PFSK-1 (cell line): ENCODE data around the gene KPNA2.

Experiments
- FOXP2 ChIP-seq: optimal IDR thresholded peaks from 2 replicates; pipeline ENCODE3; 2011; ENCODE audit warnings: borderline replicate concordance, control low read depth, inconsistent platforms; ENCODE audit not compliant: insufficient read depth; ENCODE audit errors: extremely low read length, extremely low read depth
- POLR2AphosphoS5 ChIP-seq: IDR thresholded peaks from 2 replicates; pipeline ENCODE4 v1.6.1; 2012; ENCODE audit warnings: low read depth, mild to moderate bottlenecking, control low read depth, low read length, moderate library complexity
- SIN3A ChIP-seq: IDR thresholded peaks from 2 replicates; pipeline ENCODE4 v1.6.1; 2012; ENCODE audit warnings: mild to moderate bottlenecking, low read length, moderate library complexity, borderline replicate concordance; ENCODE audit not compliant: insufficient read depth
- TAF1 ChIP-seq: IDR thresholded peaks from 2 replicates; pipeline ENCODE4 v1.6.1; 2012; ENCODE audit warnings: low read length, control low read depth, borderline replicate concordance; ENCODE audit not compliant: insufficient read depth
- TF ChIP-seq, protein P1 (sequence below), 2 experiments: IDR thresholded peaks; 2 replicates each; pipeline versions ENCODE4 v1.6.1 to v1.8.0; 2011 to 2012; ENCODE audit warnings: low read depth in 2 of 2, low read length in 2 of 2, control low read depth in 1 of 2, inconsistent platforms in 1 of 2, mild to moderate bottlenecking in 1 of 2, moderate library complexity in 1 of 2; ENCODE audit not compliant: insufficient read depth in 1 of 2

The KPNA2 gene

DNA sequence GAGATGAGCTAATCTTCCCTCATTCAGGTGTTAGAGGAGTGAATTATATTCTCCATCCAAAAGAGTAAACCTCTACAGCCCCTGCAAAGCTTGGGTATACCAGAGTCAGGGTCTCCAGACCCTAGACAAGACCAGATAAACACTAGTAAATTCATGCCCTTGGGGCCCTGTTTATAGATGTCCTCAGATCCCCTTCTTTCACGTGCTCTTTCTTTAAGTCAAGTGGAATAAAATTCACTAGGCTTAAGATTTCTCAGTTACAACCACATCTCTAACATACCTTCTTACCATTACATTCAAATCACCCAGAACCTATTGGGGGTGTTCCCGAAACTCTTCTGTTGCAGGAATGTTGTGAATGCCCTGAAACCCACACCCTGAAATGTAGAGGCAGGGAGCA, 37.1 kb upstream of the KPNA2 start:
- TF ChIP-seq POLR2AphosphoS5 (no peak), FOXP2 (no peak), SIN3A (no peak), TAF1 (no peak)
- TF ChIP-seq, protein P1, sequence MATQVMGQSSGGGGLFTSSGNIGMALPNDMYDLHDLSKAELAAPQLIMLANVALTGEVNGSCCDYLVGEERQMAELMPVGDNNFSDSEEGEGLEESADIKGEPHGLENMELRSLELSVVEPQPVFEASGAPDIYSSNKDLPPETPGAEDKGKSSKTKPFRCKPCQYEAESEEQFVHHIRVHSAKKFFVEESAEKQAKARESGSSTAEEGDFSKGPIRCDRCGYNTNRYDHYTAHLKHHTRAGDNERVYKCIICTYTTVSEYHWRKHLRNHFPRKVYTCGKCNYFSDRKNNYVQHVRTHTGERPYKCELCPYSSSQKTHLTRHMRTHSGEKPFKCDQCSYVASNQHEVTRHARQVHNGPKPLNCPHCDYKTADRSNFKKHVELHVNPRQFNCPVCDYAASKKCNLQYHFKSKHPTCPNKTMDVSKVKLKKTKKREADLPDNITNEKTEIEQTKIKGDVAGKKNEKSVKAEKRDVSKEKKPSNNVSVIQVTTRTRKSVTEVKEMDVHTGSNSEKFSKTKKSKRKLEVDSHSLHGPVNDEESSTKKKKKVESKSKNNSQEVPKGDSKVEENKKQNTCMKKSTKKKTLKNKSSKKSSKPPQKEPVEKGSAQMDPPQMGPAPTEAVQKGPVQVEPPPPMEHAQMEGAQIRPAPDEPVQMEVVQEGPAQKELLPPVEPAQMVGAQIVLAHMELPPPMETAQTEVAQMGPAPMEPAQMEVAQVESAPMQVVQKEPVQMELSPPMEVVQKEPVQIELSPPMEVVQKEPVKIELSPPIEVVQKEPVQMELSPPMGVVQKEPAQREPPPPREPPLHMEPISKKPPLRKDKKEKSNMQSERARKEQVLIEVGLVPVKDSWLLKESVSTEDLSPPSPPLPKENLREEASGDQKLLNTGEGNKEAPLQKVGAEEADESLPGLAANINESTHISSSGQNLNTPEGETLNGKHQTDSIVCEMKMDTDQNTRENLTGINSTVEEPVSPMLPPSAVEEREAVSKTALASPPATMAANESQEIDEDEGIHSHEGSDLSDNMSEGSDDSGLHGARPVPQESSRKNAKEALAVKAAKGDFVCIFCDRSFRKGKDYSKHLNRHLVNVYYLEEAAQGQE (IDR thresholded peaks at IDR 0.05; ENCODE audit: insufficient read depth in 1 of 2, low read depth in 2 of 2, low read length in 2 of 2), result no peak

DNA sequence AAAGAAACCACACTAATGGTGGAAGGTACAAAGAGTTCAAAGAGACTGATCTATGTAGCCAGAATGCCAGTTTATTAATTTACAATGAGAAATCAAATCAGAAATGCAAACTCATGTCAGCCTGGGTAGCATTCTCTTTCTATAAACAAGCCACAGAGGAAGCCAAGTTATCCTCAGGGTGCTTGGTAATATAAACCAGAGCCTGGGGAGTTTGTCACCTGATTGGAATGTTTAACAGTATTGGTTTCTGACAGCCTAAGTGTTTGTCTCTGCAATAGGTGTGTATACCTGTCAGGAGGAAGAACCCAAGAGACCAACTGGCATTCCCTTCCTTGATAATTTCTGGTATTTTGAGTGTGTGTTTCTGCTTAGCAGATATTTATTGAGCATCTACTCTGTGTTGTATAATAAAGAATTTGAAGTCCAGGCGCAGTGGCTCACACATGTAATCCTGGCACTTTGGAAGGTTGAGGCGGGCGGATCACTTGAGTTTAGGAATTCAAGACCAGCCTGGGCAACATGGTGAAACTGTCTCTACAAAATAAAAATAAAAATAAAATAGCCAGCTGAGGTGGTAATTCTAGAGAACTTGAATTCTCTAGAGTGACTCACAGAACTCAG, 36.1 kb upstream of the KPNA2 start:
- TF ChIP-seq, protein P1 (IDR thresholded peaks at IDR 0.05; ENCODE audit: insufficient read depth in 1 of 2, low read depth in 2 of 2, low read length in 2 of 2), result no peak
- TF ChIP-seq FOXP2 (no peak), SIN3A (no peak), TAF1 (no peak), POLR2AphosphoS5 (no peak)

DNA sequence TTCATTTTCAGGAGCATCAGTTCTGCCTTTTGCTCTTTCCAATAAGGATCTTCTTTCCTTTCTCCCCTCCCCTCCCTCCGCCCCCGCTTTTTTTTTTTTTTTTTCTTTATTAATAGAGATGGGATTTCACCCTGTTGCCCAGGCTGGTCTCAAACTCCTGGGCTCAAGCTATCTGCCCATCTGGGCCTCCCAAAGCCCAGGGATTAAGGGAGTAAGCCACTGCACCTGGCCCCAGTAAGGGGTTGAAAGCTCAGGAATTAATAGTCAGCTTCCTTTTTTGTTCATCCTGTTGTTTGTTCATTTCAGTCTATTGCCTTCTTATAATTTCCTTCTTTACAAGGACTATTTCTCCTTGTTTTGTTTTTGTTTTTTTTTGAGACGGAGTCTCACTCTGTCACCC, 31.3 kb upstream of the KPNA2 start:
- no peak for TF ChIP-seq FOXP2
- no peak for TF ChIP-seq TAF1
- TF ChIP-seq, protein P1 (IDR thresholded peaks at IDR 0.05; ENCODE audit: insufficient read depth in 1 of 2, low read depth in 2 of 2, low read length in 2 of 2), result no peak
- no peak for TF ChIP-seq SIN3A
- no peak for TF ChIP-seq POLR2AphosphoS5

DNA sequence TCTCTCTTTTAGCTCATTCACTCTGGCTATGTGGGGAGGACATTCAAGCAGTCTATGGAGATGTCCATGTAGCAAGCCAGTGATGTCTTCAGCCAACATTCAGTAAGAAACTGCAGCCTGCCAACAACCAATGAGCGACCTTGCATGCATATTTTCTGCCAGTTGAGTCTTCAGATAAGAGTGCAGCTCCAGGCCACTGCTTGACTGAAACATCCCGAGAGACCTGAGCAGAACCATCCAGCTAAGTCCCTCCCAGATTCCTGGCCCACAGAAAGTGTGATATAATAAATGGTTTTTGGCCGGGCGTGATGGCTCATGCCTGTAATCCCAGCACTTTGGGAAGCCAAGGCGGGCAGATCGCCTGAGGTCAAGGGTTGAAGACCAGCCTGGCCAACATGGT, 28.7 kb upstream of the KPNA2 start:
- no peak for TF ChIP-seq FOXP2
- no peak for TF ChIP-seq SIN3A
- no peak for TF ChIP-seq POLR2AphosphoS5
- TF ChIP-seq TAF1, result no peak
- TF ChIP-seq, protein P1 (IDR thresholded peaks at IDR 0.05; ENCODE audit: insufficient read depth in 1 of 2, low read depth in 2 of 2, low read length in 2 of 2), result no peak
